Heart left ventricle (tissue), 16 donors: ENCODE data around the gene WIPF2. TPM values are rescaled to one million over a fixed set of nuclear protein-coding genes. Genes with fewer than 3 reads are reported as not detected.
A peak's percentile ranks its signal among the peaks of the same experiment; 100 is the strongest.

Experiments used
- ATAC-seq, 4 donors: fragments of 200-7000 bp; cut with Tn5 transposase; one replicate each; pipeline ENCODE4 v1.9.1; 2020 to 2022; ENCODE audit warnings: moderate library complexity in 4 of 4, mild to moderate bottlenecking in 3 of 4, moderate number of reproducible peaks in 1 of 4
- DNase-seq, 5 donors: peaks; one replicate each; pipeline ENCODE4 v3.0.0-alpha.2; 2020
- H3K27ac ChIP-seq, 12 donors: fragments of 200-600 bp; sonication (generic) in 4 of 12; one replicate each; pipeline versions ENCODE4 v1.5.0 to v1.8.0; 2016 to 2022; ENCODE audit warnings: mild to moderate bottlenecking in 2 of 12
- H3K27me3 ChIP-seq, 9 donors: fragments of 200-600 bp; sonication (generic) in 2 of 9; one replicate each; pipeline versions ENCODE4 v1.5.1 to v1.8.0; 2016 to 2022; ENCODE audit warnings: mild to moderate bottlenecking in 3 of 9
- H3K36me3 ChIP-seq, 9 donors: fragments of 200-600 bp; sonication (generic) in 2 of 9; one replicate each; pipeline versions ENCODE4 v1.5.0 to v1.8.0; 2018 to 2022; ENCODE audit warnings: mild to moderate bottlenecking in 2 of 9
- H3K4me1 ChIP-seq, 12 donors: fragments of 200-600 bp; sonication (generic) in 4 of 12; one replicate each; pipeline versions ENCODE4 v1.5.0 to v1.8.0; 2016 to 2022; ENCODE audit warnings: mild to moderate bottlenecking in 3 of 12
- H3K4me3 ChIP-seq, 12 donors: fragments of 200-600 bp; sonication (generic) in 4 of 12; one replicate each; pipeline versions ENCODE4 v1.5.0 to v1.8.0; 2017 to 2022; ENCODE audit warnings: mild to moderate bottlenecking in 9 of 12, moderate library complexity in 4 of 12
- H3K9me3 ChIP-seq, 12 donors: fragments of 200-600 bp; sonication (generic) in 4 of 12; one replicate each; pipeline versions ENCODE4 v1.5.0 to v1.8.0; 2016 to 2022; ENCODE audit warnings: mild to moderate bottlenecking in 1 of 12
- CTCF ChIP-seq, 12 donors: fragments of 200-600 bp; sonication (generic) in 4 of 12; IDR thresholded peaks; one replicate each; pipeline versions ENCODE4 v1.5.0 to v1.8.0; 2018 to 2022; ENCODE audit warnings: antibody characterized with exemption in 12 of 12, mild to moderate bottlenecking in 5 of 12
- POLR2A ChIP-seq, 2 donors: fragments of 450-650 bp; IDR thresholded peaks; one replicate each; pipeline ENCODE4 v1.6.1; 2017; ENCODE audit warnings: antibody characterized with exemption in 2 of 2, mild to moderate bottlenecking in 2 of 2, moderate library complexity in 2 of 2
- WGBS, 4 donors: extraction: QIAGEN DNeasy Blood & Tissue Kit in 2 of 4; methylation state at CpG; one replicate each; pipeline versions ENCODE4 v1.1.5 to v1.1.7; 2013 to 2018; 5-methylcytosine and 5-hydroxymethylcytosine counted together
- intact Hi-C, 10 donors: fragments of 100-400 bp; cut with DNase I; formaldehyde crosslinking; loops; one replicate each; pipeline versions ENCODE4 v1.11.1 to v1.14.2; 2022
- polyA plus RNA-seq, 2 donors: library from polyadenylated mRNA; stranded (reverse); fragments of 200-250 nt; gene quantifications; one replicate each; pipeline ENCODE4 v1.2.3, GENCODE V29; 2013
- total RNA-seq, 9 donors: library from RNA; depleted of rRNA in 2 of 9; stranded (reverse); fragments of >200 nt in 2 of 9; fragmentation: NEBNext Ultra II Directional in 3 of 9; extraction: Animal tissue kit (Norgen Biotek cat#: 25700) in 3 of 9; gene quantifications; one replicate each; pipeline versions ENCODE4 v1.1.0 to v1.2.4, GENCODE V29; 2016 to 2023
- donor health status: ischemic (EF 13 %, LVEDD 7.1; RV severe dilation, severe dysfunction).
- donor health status: healthy with polysubstance abuse.
- donor health status: DM: no; HTN: yes; CAD: no.
- donor health status: DM: no; HTN: no; CAD: no.
- donor health status: ischemic (EF 25% LVEDD 6.9; RV normal size, moderate dysfunction).
- donor health status: ischemic (EF 25% LVEDD 5.7; RV mildly dilated, moderate dysfunction).
- donor health status: healthy.
- donor health status: DM: yes; HTN: yes; CAD: no.
- donor health status: ischemic (EF 35%, LVEDD 5.7; RV mildly dilated, moderate dysfunction).
- donor health status: nonischemic (EF 11% LVEDD 7.7; RV severe dilation, severe dysfunction).
- donor health status: DM: yes; HTN: yes; CAD: no.
- donor health status: PGD.
- donor health status: ischemic (EF 29% LVEDD 5.4; RV normal size, mild dysfunction).
- donor health status: nonischemic (EF 23%, LVEDD 6.1; RV moderate dilation, normal function).

Gene WIPF2
- total and polyA plus RNA-seq, 11 donors: 6.6 to 17.6 (median 11.2) TPM

GRCh38 chr17:40279402-40279801, 60.3 kb downstream of the WIPF2 start:
- TF ChIP-seq POLR2A (IDR thresholded peaks at IDR 0.05) (no peak), CTCF (IDR thresholded peaks at IDR 0.05) (no peak)
- H3K36me3 ChIP-seq: peaks cover 0 to 87% (median 82%) of the 10 kb centered on the region in 9 donors
- no peak for DNase-seq

GRCh38 chr17:40281663-40282062, 62.6 kb downstream of the WIPF2 start:
- ATAC-seq: no peak
- peaks cover 0 to 65% (median 59%) of the 10 kb centered on the region in 9 donors for H3K36me3 ChIP-seq
- no peak overlapping the region for H3K27ac ChIP-seq
- no peak for TF ChIP-seq CTCF (IDR thresholded peaks at IDR 0.05)
- TF ChIP-seq POLR2A (IDR thresholded peaks at IDR 0.05): no peak
- DNase-seq: no peak
- H3K9me3 ChIP-seq: no peaks in the 10 kb centered on the region
- H3K27me3 ChIP-seq: no peaks in the 10 kb centered on the region
- intact Hi-C loops: loop anchor here in 4 of 10 donors (5.0 to 10.0 kb wide), 3 partner anchors 34 to 267 kb away; partner anchors contain the start of gene CSF3 (in 2 of the 4)
- peaks cover 0 to 18% (median 8%) of the 10 kb centered on the region in 12 donors for H3K4me1 ChIP-seq
- 86 to 92% (median 89%) methylated on average over 2 of the region's 2 CpGs for whole genome bisulfite sequencing, 4 donors
- no peak overlapping the region for H3K4me3 ChIP-seq

More at GRCh38 chr17:40279402-40279801, 60.3 kb downstream of the WIPF2 start:
- Histone ChIP-seq H3K4me3 (no peak overlapping the region), H3K27ac (no peak overlapping the region), H3K27me3 (no peaks in the 10 kb centered on the region), H3K9me3 (no peaks in the 10 kb centered on the region), H3K4me1 (peaks cover 0 to 22% (median 5%) of the 10 kb centered on the region in 12 donors)
- WGBS, 4 donors: 90 to 95% (median 92%) methylated on average over 4 of the region's 4 CpGs
- no peak for ATAC-seq
- intact Hi-C loops: loop anchor here in 1 of 10 donors (10.0 kb wide), 2 partner anchors 65 to 285 kb away; partner anchors contain the start of gene WIPF2

- Histone ChIP-seq H3K36me3 (peaks cover 0 to 45% (median 39%) of the 10 kb centered on the region in 9 donors), H3K9me3 (no peaks in the 10 kb centered on the region), H3K27ac (peak overlapping the region in 9 of 12 donors; percentile 51 to 79 (median 55)), H3K4me1 (peaks cover 4 to 29% (median 15%) of the 10 kb centered on the region in 12 donors), H3K4me3 (no peak overlapping the region), H3K27me3 (no peaks in the 10 kb centered on the region)
- ATAC-seq (peak in 1 of 4 donors; percentile 43), DNase-seq (no peak)
- intact Hi-C loops: loop anchor here in 4 of 10 donors (5.0 to 10.0 kb wide), 3 partner anchors 36 to 269 kb away; partner anchors contain the start of gene CSF3 (in 2 of the 4)
- TF ChIP-seq CTCF (IDR thresholded peaks at IDR 0.05): no peak
- TF ChIP-seq POLR2A (IDR thresholded peaks at IDR 0.05): no peak
- 62 to 81% (median 75%) methylated on average over 2 of the region's 2 CpGs for WGBS, 4 donors
Measured at GRCh38 chr17:40283662-40284061, 64.6 kb downstream of the WIPF2 start.

GRCh38 chr17:40284085-40284713, 65.1 kb downstream of the WIPF2 start:
- no peak for DNase-seq
- Histone ChIP-seq H3K36me3 (peaks cover 0 to 39% (median 34%) of the 10 kb centered on the region in 9 donors), H3K4me1 (peaks cover 4 to 35% (median 16%) of the 10 kb centered on the region in 12 donors), H3K4me3 (no peak overlapping the region), H3K27ac (peak overlapping the region in 10 of 12 donors; percentile 9 to 79 (median 54)), H3K27me3 (no peaks in the 10 kb centered on the region), H3K9me3 (no peaks in the 10 kb centered on the region)
- peak in 2 of 4 donors; percentile 19 to 37 for ATAC-seq
- 49 to 57% (median 54%) methylated on average over 2 of the region's 2 CpGs for WGBS, 4 donors
- intact Hi-C loops: loop anchor here in 4 of 10 donors (5.0 to 10.0 kb wide), 3 partner anchors 37 to 269 kb away; partner anchors contain the start of gene CSF3 (in 2 of the 4)
- peak in 1 of 12 donors; percentile 19 for TF ChIP-seq CTCF (IDR thresholded peaks at IDR 0.05)
- no peak for TF ChIP-seq POLR2A (IDR thresholded peaks at IDR 0.05)
